H1 (cell line): ENCODE data around the gene KCNH6. TPM values are rescaled to one million over a fixed set of nuclear protein-coding genes. Genes with fewer than 3 reads are reported as not detected.

Source experiments
- CTCF ChIA-PET: fragments of 300-600 bp; sonication (Branson Sonifier 250); formaldehyde crosslinking; loops from one replicate; lab custom pipeline; 2021; ENCODE audit not compliant: partially characterized antibody; lab: Charles Lee
- POLR2A ChIA-PET: fragments of 300-600 bp; sonication (Branson Sonifier 250); formaldehyde crosslinking; loops from one replicate; lab custom pipeline; 2021; ENCODE audit warnings: inconsistent platforms; ENCODE audit not compliant: partially characterized antibody; lab: Charles Lee
- DNase-seq, 2 experiments: peaks; one replicate each; pipeline versions ENCODE4 v3.0.0 to v3.0.0-alpha.2; 2010 to 2022; ENCODE audit warnings: low spot score in 2 of 2, low read depth in 1 of 2, mixed read lengths in 1 of 2
- FAIRE-seq: peaks from 2 replicates; lab custom pipeline; 2011; peaks lifted over from hg19 to GRCh38; lab: Jason Lieb, UNC
- H2AFZ ChIP-seq: 2 replicates; pipeline ENCODE4 v1.8.1; 2012; ENCODE audit warnings: low read length, inconsistent platforms
- H2AK5ac ChIP-seq: 2 replicates; pipeline ENCODE4 v1.6.1; 2013; ENCODE audit warnings: low read depth, low read length
- H2BK120ac ChIP-seq: replicated peaks from 2 replicates; pipeline ENCODE3; 2013; ENCODE audit warnings: low read depth, low read length, inconsistent platforms
- H2BK12ac ChIP-seq: 2 replicates; pipeline ENCODE4 v1.6.1; 2013; ENCODE audit warnings: low read depth, low read length
- H2BK15ac ChIP-seq: 2 replicates; pipeline ENCODE4 v1.6.1; 2013; ENCODE audit warnings: low read length
- H2BK20ac ChIP-seq: 2 replicates; pipeline ENCODE4 v1.6.1; 2013; ENCODE audit warnings: low read length
- H2BK5ac ChIP-seq: 2 replicates; pipeline ENCODE4 v1.6.1; 2013; ENCODE audit warnings: low read depth, low read length
- H3K14ac ChIP-seq: 2 replicates; pipeline ENCODE4 v1.6.1; 2013; ENCODE audit warnings: inconsistent platforms; ENCODE audit not compliant: insufficient read length
- H3K18ac ChIP-seq: 2 replicates; pipeline ENCODE4 v1.6.1; 2013; ENCODE audit warnings: low read length; ENCODE audit errors: extremely low read depth
- H3K23ac ChIP-seq: 2 replicates; pipeline ENCODE4 v1.6.1; 2013; ENCODE audit warnings: inconsistent platforms; ENCODE audit not compliant: insufficient read length
- H3K23me2 ChIP-seq: 2 replicates; pipeline ENCODE4 v1.6.1; 2013; ENCODE audit warnings: low read depth, low read length
- H3K27ac ChIP-seq: 2 replicates; pipeline ENCODE4 v1.6.1; 2011; ENCODE audit warnings: low read depth, low read length, inconsistent platforms
- H3K27me3 ChIP-seq, 4 experiments: replicated peaks in 1 of 4; 1 replicate in 1 of 4; 2 replicates in 3 of 4; pipeline versions ENCODE4 v1.6.1 to v1.8.1; 2011 to 2013; ENCODE audit warnings: low read length in 3 of 4, mild to moderate bottlenecking in 3 of 4, inconsistent platforms in 2 of 4, mixed read lengths in 2 of 4, moderate library complexity in 1 of 4; ENCODE audit not compliant: control insufficient read depth in 3 of 4, insufficient read depth in 3 of 4; ENCODE audit errors: extremely low read depth in 1 of 4
- H3K36me3 ChIP-seq, 4 experiments: 2 replicates each; pipeline versions ENCODE4 v1.6.1 to v1.8.1; 2011 to 2013; ENCODE audit warnings: mild to moderate bottlenecking in 4 of 4, low read length in 3 of 4, moderate library complexity in 2 of 4, control low read depth in 1 of 4, inconsistent platforms in 1 of 4; ENCODE audit not compliant: insufficient read depth in 4 of 4, control insufficient read depth in 2 of 4
- H3K4ac ChIP-seq: replicated peaks from 2 replicates; pipeline ENCODE3; 2013; ENCODE audit warnings: low read length, low read depth, mixed read lengths, inconsistent platforms; ENCODE audit not compliant: insufficient read length
- H3K4me1 ChIP-seq, 4 experiments: replicated peaks in 1 of 4; 1 replicate in 1 of 4; 2 replicates in 3 of 4; pipeline versions ENCODE4 v1.6.1 to v1.8.1; 2011 to 2013; ENCODE audit warnings: low read length in 3 of 4, inconsistent platforms in 2 of 4, mixed read lengths in 1 of 4; ENCODE audit not compliant: insufficient read depth in 4 of 4, control insufficient read depth in 3 of 4
- H3K4me2 ChIP-seq, 2 experiments: 2 replicates each; pipeline versions ENCODE4 v1.6.1 to v1.8.1; 2011 to 2013; ENCODE audit warnings: low read depth in 2 of 2, low read length in 2 of 2, control low read depth in 1 of 2, inconsistent platforms in 1 of 2, mild to moderate bottlenecking in 1 of 2; ENCODE audit not compliant: insufficient read depth in 1 of 2
- H3K4me3 ChIP-seq, 4 experiments: fragments of 200-600, 300-600 bp in 1 of 4; sonication (generic), shearing (Covaris generic), sonication (Bioruptor Twin) in 1 of 4; 2 replicates each; pipeline versions ENCODE4 v1.5.1 to v1.8.1; 2011 to 2016; ENCODE audit warnings: low read length in 4 of 4, low read depth in 3 of 4, control low read depth in 2 of 4, inconsistent platforms in 2 of 4, mild to moderate bottlenecking in 2 of 4, mixed read lengths in 1 of 4, moderate library complexity in 1 of 4; ENCODE audit not compliant: insufficient read depth in 2 of 4; ENCODE audit errors: extremely low read depth in 1 of 4
- H3K56ac ChIP-seq: replicated peaks from 2 replicates; pipeline ENCODE3; 2013; ENCODE audit warnings: low read depth, mild to moderate bottlenecking, mixed read lengths, low read length, inconsistent platforms; ENCODE audit not compliant: insufficient read length
- H3K79me1 ChIP-seq: 2 replicates; pipeline ENCODE4 v1.6.1; 2013; ENCODE audit warnings: low read depth, low read length, control low read depth
- H3K79me2 ChIP-seq, 2 experiments: 2 replicates each; pipeline versions ENCODE4 v1.6.1 to v1.8.1; 2012 to 2013; ENCODE audit warnings: low read length in 2 of 2, mild to moderate bottlenecking in 2 of 2, inconsistent platforms in 1 of 2; ENCODE audit not compliant: insufficient read depth in 2 of 2, control insufficient read depth in 1 of 2
- H3K9ac ChIP-seq, 4 experiments: replicated peaks in 1 of 4; 1 replicate in 1 of 4; 2 replicates in 3 of 4; pipeline versions ENCODE4 v1.6.1 to v1.8.1; 2011 to 2013; ENCODE audit warnings: low read depth in 3 of 4, low read length in 3 of 4, control low read depth in 2 of 4, mild to moderate bottlenecking in 2 of 4, moderate library complexity in 2 of 4, inconsistent platforms in 1 of 4; ENCODE audit errors: extremely low read depth in 1 of 4
- H3K9me3 ChIP-seq, 2 experiments: 2 replicates each; pipeline versions ENCODE4 v1.6.1 to v1.8.1; 2012 to 2013; ENCODE audit warnings: mild to moderate bottlenecking in 2 of 2, moderate library complexity in 2 of 2, control low read depth in 1 of 2, inconsistent platforms in 1 of 2, low read depth in 1 of 2, low read length in 1 of 2, mixed read lengths in 1 of 2; ENCODE audit not compliant: insufficient read depth in 2 of 2
- H4K20me1 ChIP-seq, 2 experiments: replicated peaks in 1 of 2; 2 replicates each; pipeline versions ENCODE3 to v1.8.1; 2011 to 2013; ENCODE audit warnings: inconsistent platforms in 2 of 2, low read length in 2 of 2, mild to moderate bottlenecking in 1 of 2; ENCODE audit not compliant: insufficient read depth in 2 of 2, control insufficient read depth in 1 of 2
- H4K5ac ChIP-seq: 2 replicates; pipeline ENCODE4 v1.6.1; 2013; ENCODE audit warnings: low read length, low read depth, mixed read lengths, inconsistent platforms; ENCODE audit not compliant: insufficient read length
- H4K8ac ChIP-seq: 2 replicates; pipeline ENCODE4 v1.8.0; 2013; ENCODE audit warnings: mild to moderate bottlenecking, moderate library complexity, low read length, inconsistent platforms; ENCODE audit not compliant: insufficient read depth; ENCODE audit errors: extremely low read depth
- H4K91ac ChIP-seq: replicated peaks from 2 replicates; pipeline ENCODE3; 2013; ENCODE audit warnings: low read length, mixed read lengths, inconsistent platforms; ENCODE audit not compliant: insufficient read length
- ATF3 ChIP-seq: IDR thresholded peaks from 2 replicates; pipeline ENCODE4 v1.6.1; 2011; ENCODE audit warnings: low read depth, mild to moderate bottlenecking, low read length; ENCODE audit not compliant: insufficient read depth
- NANOG ChIP-seq: IDR thresholded peaks from 2 replicates; pipeline ENCODE4 v1.6.1; 2011; ENCODE audit warnings: low read length, low read depth, mild to moderate bottlenecking, inconsistent platforms; ENCODE audit not compliant: insufficient read depth, poor library complexity, severe bottlenecking
- RNF2 ChIP-seq: fragments of 200-900, 300-1000 bp; sonication (generic); IDR thresholded peaks from 2 replicates; pipeline ENCODE4 v1.7.1; 2016; ENCODE audit warnings: borderline replicate concordance, low read depth, mild to moderate bottlenecking, antibody characterized with exemption, low read length; ENCODE audit not compliant: poor library complexity, severe bottlenecking; ENCODE audit errors: missing control alignments
- SIX5 ChIP-seq: IDR thresholded peaks from 2 replicates; pipeline ENCODE4 v1.6.1; 2011; ENCODE audit warnings: mild to moderate bottlenecking, low read depth, low read length
- USF2 ChIP-seq: IDR thresholded peaks from 2 replicates; pipeline ENCODE4 v1.6.1; 2011; ENCODE audit warnings: low read length, improper control_type of control experiment
- WGBS, 2 experiments: shearing (Covaris generic) in 1 of 2; methylation state at CpG; one replicate each; pipeline versions ENCODE4 v1.1.6 to v1.1.7; 2013 to 2015; ENCODE audit warnings: low lambda C conversion rate in 2 of 2, mixed read lengths in 2 of 2, inconsistent platforms in 1 of 2, low coverage in 1 of 2, missing lambda C conversion rate in 1 of 2; ENCODE audit not compliant: insufficient replicate concordance in 2 of 2, insufficient coverage in 1 of 2, insufficient read length in 1 of 2; ENCODE audit errors: extremely low coverage in 1 of 2, missing lambda C conversion rate in 1 of 2; 5-methylcytosine and 5-hydroxymethylcytosine counted together
- polyA plus RNA-seq, 7 experiments: library from polyadenylated mRNA; depleted of rRNA in 3 of 7; stranded (reverse) in 5 of 7; unstranded in 2 of 7; fragments of >200 nt in 5 of 7; fragments of 200-250 nt in 2 of 7; gene quantifications; 1 replicate in 5 of 7; 2 replicates in 1 of 7; 4 replicates in 1 of 7; pipeline versions ENCODE4 v1.2.1 to v1.2.3, GENCODE V29; 2011 to 2013; ENCODE audit warnings: missing spikeins in 2 of 7, mixed read lengths in 2 of 7
- total RNA-seq: library from RNA; stranded (reverse); fragmentation: NEBNext Ultra II Directional; extraction: Animal tissue kit (Norgen Biotek cat#: 25700); gene quantifications from 2 replicates; pipeline ENCODE4 v1.2.1, GENCODE V29; 2021
- TF ChIP-seq, protein P1 (sequence below): IDR thresholded peaks from 2 replicates; pipeline ENCODE4 v1.6.1; 2012; ENCODE audit warnings: inconsistent platforms

KCNH6 gene
- total and polyA plus RNA-seq, 2 of the 8 experiments (the other 6 are each of a cell fraction or from before 2014, with no cell fraction given), result 1.8 to 3.6 TPM

GRCh38 chr17:63535640-63536039, 12.5 kb downstream of the KCNH6 start:
- 93% methylated on average over 24 of the region's 24 CpGs; no CpG with 5 or more reads in 1 of the 2 experiments for WGBS, 2 experiments
- H2BK15ac ChIP-seq, result no peak overlapping the region
- POLR2A ChIA-PET, result no interaction called here

More at GRCh38 chr17:63535640-63536039, 12.5 kb downstream of the KCNH6 start:
- H3K27me3 ChIP-seq, result peaks cover 0 to 23% (median 14%) of the 10 kb centered on the region in 4 experiments; a peak in 5 of 7 replicates
- H3K4me2 ChIP-seq, result no peak overlapping the region
- H3K56ac ChIP-seq, result no peak overlapping the region
- no peak for FAIRE-seq
- CTCF ChIA-PET, result interaction anchor here (1.1 to 1.3 kb wide), 2 partner anchors 8 to 14 kb away, joined by 3 to 4 read pairs; no protein-coding TSS in a partner anchor
- no peak overlapping the region for H4K5ac ChIP-seq
- H3K4me1 ChIP-seq, result peaks cover 0 to 12% (median 3%) of the 10 kb centered on the region in 4 experiments; a peak in 5 of 7 replicates
- no peak overlapping the region for H3K4me3 ChIP-seq
- no peak overlapping the region for H3K9ac ChIP-seq
- H3K23me2 ChIP-seq, result peaks cover 7% of the 10 kb centered on the region; the same call in 1 of the 2 replicates
- no peak for DNase-seq
- no peak overlapping the region for H2BK20ac ChIP-seq
- no peaks in the 10 kb centered on the region for H3K9me3 ChIP-seq
- no peak overlapping the region for H3K14ac ChIP-seq
- H3K23ac ChIP-seq, result no peak overlapping the region
- TF ChIP-seq RNF2 (no peak), USF2 (no peak), NANOG (no peak), ATF3 (no peak), SIX5 (no peak)
- TF ChIP-seq, protein P1, sequence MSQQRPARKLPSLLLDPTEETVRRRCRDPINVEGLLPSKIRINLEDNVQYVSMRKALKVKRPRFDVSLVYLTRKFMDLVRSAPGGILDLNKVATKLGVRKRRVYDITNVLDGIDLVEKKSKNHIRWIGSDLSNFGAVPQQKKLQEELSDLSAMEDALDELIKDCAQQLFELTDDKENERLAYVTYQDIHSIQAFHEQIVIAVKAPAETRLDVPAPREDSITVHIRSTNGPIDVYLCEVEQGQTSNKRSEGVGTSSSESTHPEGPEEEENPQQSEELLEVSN, result no peak
- H3K79me1 ChIP-seq, result no peaks in the 10 kb centered on the region
- no peak overlapping the region for H2AK5ac ChIP-seq
- H3K18ac ChIP-seq, result no peak overlapping the region
- H2BK5ac ChIP-seq, result no peak overlapping the region
- no peak overlapping the region for H2BK12ac ChIP-seq
- H3K4ac ChIP-seq, result no peak overlapping the region
- H3K36me3 ChIP-seq, result no peaks in the 10 kb centered on the region
- H3K27ac ChIP-seq, result no peak overlapping the region
- no peak overlapping the region for H4K91ac ChIP-seq
- H2BK120ac ChIP-seq, result no peak overlapping the region
- no peak overlapping the region; the same call in 1 of the 2 replicates for H4K8ac ChIP-seq
- H3K79me2 ChIP-seq, result no peaks in the 10 kb centered on the region
- no peaks in the 10 kb centered on the region for H4K20me1 ChIP-seq
- no peak overlapping the region for H2AFZ ChIP-seq
